HG03175 (cell line): Measurements from ENCODE around the gene VANGL1.

Experiments used
- ATAC-seq: cut with Tn5 transposase; IDR thresholded peaks from one replicate; pipeline ENCODE4 v1.9.1; 2021; ENCODE audit warnings: mild to moderate bottlenecking, moderate library complexity; ENCODE audit not compliant: unreplicated experiment

Gene VANGL1

DNA sequence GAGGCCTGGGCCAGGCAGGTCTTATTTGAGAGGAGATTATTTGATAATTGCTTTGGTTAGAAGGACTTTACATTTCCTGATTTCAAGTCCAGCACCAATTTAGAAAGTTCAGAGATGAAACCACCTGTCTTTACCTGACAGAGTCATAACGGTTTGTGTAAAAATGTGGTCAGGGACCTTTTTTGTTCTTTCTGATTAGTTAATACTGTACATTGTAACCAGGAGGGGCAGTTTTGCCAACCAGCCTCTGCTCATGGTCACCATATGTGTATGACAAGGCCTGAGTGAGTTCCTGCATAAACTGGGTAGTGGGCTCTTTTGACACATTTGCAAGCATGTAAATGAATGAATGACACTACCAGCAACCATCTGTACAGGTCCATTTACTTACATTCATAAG, 55.8 kb downstream of the VANGL1 start:
- no peak for ATAC-seq

DNA sequence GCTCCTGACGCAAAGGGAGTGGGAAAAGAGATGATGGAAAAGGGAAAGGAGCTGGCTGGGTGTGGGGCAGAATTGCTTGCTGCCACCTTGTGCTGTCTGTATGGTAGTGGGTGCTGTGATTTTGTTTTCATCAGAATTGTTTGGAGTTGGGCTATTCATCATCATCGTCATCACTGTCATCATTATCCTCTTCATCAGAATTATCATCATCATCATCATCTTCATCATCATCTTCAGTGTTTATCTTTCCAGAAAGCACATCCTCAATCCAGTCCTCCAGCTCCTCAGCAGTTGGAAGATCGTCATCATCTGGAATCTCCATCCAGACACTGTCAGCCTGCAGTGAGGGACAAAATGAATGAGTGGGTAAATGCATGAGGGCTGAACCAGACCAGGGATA, 59.3 kb downstream of the VANGL1 start:
- ATAC-seq = no peak

DNA sequence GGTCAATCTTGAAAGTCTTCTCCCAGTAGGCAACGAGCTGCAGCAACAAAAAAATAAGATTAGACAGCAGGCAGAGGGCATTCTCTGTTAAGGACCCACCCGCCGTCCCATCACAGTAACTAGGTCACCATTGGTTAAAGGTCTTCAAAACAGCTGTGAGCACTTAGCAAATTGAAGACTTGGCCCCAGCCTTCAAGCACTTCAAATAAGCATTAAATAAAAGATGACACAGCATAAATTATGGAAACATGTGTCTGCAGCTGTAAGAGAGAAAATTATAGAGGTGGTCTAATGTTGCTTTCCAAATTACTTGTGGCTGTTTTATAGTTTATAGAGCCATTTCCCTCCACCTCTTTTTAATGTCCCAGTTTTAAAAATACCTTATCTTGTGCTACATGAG, 61.2 kb downstream of the VANGL1 start:
- ATAC-seq = no peak

DNA sequence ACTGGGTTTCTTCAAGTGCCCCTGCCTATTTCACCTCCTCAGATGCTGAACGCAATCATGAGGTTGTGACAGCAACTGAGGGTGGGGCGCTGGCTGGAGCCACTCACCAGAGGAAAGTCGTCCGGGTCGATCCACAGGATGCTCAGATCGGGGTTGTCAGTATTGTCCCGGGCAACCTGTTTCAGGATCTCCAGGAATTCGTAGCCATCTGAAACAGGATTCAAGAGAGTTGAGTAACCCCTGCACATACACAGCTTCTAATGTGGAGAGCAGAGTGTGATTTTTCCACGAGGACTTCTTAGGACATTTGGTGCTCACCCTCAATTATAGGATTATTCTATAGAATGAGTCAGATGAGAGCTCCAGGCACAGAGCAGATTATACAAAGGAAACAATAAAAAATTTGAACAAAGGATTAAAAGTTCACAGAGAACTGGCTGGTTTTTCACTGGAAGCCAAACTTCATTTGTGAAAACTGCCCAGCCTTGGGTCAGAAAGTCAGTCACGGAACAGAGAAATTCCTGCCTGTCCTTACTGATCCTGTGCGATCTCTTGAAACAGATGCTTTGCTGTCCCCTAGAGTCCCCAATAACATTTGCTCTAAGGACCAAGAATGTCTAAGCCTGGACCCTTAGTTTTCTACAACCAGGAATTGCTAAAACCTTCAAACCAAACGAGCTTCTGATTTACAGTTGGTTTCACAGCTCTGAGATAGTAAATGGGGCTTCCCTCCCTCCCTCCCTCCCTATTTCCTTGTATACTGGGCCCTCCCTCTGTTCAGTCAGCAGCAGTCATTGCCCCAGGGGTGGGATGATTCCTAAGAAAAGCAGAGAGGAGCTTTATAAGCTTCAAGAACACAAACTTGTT, 63.5 kb downstream of the VANGL1 start:
- ATAC-seq = no peak

DNA sequence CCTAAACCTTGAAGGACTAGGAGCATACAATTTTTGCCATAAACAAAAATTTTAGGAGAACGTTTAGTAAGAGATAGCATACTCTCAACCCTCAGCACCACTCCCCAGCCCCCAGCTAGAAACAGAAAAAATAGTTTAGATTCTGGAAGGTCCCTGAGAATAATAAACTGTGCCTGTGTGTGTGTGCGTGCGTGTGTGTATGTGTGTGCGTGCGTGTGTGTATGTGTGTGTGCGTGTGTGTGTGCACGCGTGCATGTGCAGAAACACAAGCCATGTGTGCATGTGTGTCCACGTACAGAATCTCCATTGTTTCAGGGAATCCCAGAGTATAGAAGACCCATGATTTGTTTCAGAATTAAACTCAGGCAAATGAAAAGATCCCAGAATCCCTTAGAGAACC, 64.2 kb downstream of the VANGL1 start:
- ATAC-seq = no peak

DNA sequence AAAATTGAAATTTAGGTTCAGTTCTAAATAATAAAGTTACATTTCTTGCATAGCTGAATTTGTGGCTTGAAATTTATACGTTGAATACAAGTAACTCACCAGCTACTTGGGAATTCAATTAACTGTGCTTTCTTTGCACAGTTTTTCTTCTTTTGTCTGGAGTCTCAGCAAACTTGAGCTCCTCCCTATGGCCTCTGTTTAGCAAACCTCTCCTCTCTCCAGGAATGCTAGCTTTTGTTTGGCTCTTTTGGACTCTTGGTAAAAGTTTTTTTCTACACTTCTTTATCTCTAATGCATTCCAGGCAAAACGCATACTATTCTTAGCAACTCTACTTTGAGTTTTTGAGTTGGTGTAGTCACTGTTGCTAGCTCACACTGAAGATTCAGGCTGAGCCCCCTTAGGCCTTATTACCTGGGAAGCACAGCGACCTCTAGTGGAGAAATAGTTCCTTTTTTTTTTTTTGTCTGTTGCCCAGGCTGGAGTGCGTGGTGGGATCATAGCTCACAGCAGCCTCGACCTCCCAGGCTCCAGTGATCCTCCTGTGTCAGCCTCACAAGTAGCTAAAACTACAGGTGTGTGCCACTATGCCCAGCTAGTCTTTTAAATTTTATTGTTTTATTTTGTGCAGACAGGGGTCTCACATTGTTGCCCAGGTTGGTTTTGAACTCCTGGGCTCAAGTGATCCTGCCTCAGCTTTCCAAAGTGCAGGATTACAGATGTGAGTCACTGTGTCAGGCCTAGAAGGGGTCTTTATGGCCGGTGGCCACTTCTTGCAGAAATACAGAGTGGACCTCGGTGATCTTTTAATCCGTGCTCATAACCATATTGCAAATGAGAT, 65.0 kb downstream of the VANGL1 start:
- ATAC-seq = no peak

DNA sequence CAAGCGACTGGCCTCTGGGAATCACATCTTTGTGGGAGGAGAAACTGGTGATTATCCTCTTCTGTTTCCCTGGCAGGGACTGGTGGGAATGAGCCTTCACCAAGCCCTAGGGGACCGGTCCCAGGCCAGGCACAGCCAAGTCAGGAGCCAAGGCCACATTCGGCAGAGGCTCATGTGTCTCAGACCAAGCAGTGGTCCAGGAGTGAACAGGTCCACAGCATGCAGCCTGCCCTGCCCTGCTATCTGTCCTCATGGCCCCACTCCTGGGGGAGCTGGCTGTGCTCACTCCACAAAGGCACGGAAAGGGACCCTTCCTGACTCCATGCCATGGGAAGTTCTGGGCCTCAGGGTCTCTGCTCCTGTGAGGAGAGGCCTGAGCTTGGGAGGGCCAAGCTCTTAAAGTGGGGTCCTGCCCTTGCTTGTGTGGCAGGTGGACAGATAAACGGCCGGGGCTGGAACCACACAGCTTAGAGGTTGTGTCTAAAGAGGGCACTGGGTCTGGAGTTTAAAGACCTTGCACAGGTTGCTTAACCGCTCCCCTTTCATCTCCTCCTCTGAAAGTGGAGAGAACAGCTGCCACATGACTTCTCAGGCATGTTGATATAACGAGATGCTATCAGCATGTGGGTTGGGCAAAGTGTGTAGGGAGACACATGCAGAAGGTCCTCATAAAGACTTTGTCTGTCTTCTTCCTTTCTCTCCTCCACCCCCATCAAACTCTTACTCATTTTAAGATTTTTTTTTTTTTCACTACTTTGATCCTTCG, 69.3 kb downstream of the VANGL1 start:
- ATAC-seq = no peak

DNA sequence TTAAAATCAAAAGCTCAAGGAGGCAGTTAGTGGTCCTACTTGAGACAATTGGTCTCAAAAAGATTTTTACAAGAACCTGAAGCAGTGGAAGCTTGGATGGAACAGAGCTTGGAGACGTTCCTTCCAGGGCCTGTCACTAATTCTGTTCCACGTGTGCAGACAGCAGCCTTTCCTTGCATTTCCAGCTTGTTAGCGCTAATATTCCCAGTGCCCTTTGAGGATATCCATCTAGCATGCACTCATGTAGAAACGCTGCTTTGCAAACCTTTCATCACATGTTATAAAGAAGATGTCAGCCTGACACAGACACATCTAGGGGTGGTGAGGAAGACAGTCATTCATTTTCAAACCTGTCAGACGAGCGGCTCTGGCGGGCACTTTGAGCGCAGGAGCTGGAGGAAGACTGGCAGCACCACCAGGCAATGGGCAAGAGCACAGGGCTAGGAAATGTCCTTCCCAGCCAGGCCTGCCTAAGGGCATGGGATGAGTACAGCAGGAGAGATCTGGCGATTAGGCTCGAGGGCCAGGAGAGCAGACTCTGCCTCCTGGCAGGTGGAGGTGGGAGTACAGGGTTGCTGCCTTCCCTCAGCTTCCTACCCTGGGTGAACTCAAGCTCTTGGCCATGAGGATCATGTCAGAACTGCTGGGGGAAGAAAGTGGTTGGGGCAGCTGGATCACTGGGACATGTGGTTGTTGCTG, 71.3 kb downstream of the VANGL1 start:
- no peak for ATAC-seq

DNA sequence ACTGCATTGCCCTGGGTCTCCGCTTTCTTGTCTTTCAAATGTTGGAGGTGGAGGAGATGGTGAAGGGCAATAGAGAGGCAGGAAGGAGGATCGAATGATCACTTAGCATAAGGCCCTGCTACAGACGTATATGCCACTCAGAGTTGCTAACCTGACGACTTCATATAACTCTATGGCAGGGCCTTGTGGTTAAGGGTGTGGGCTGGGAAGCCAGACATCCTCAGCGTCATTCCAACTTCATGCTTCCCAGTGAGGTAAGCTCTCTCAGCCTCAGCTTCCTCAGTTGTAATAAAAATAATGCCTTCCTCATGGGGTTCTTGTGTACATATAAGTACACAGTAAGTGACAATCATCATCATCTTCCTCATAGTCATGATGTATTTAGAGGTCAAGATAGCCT, 72.1 kb downstream of the VANGL1 start:
- ATAC-seq = no peak

DNA sequence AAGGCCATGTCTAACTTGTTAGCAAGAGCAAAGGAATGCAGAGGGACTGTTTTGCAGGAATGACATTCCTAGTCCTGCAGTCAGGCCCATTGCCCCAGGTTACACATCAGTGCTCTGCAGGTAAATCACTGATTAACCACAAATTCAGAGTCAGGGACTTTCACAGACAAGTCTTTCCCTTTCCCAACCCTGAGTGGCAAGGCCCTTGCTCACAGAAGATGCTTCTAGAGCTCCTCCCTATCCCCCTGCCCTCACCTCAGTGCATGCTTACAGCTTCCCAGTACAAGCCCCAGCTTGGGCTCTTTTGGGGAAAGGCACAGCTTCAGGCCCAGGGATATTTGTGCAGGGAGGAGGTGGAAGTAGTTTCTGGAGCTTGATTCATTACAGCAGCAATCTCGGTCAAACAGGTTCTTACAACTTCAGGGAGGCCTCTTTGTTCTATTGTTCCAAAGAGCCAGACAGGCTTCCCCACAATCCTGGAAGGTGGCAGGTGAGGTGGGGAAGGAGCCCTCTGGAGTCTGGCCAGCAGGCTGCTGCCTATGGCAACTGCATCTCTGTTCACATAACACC, 72.9 kb downstream of the VANGL1 start:
- ATAC-seq = no peak

DNA sequence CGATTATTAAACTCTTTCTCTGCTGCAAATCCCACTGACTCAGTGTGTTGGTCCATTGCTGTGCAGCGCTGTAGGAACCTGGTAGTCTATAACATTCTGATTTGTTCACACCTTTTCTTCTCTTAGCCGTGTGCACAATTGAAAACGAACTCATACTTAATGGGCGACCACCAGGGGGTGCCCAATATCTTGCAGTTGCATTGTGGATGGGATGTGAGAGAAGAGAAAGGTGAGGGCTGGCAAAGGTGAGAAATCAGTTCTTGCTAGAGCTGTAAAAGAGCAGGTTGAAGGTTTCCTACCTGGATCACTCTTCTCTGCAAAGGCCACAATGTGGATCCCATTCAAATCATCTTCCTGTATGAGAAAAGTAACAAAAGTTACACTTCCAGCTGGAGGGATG, 75.8 kb downstream of the VANGL1 start:
- no peak for ATAC-seq

DNA sequence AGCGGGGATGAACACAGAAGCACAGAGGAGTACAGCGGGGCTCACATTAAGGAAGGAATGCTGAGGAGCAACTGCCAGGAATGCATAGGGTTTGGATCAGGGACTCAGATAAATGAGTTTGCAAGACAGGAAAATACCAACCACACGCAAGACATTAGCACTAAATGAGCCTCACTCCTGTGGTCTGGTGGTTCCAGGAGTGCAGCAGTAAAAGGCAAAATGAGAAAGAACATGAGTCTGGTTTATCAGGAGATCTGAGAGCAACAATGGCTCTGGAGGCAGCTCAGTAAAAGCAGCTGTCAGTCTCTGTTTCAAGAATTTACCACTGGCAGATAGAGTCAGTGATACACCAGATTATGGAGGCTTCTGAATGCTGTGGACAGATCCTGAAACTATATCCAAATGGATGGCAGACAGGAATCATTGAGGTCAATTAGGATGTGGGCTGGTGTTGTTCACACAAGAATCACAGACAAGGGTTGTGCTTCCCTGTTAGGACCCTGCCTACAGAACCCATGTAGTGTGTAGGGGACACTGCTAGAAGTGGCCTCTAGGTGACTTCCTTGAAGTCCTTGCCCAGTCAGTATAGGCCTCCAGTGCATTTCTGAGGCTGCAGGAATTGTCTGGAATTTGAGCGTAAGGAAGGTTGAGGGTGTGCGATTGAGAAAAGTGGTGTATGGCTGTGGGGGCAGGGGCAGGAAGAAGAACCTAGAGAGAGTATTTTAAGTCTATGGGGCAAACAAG, 76.4 kb downstream of the VANGL1 start:
- ATAC-seq = no peak

DNA sequence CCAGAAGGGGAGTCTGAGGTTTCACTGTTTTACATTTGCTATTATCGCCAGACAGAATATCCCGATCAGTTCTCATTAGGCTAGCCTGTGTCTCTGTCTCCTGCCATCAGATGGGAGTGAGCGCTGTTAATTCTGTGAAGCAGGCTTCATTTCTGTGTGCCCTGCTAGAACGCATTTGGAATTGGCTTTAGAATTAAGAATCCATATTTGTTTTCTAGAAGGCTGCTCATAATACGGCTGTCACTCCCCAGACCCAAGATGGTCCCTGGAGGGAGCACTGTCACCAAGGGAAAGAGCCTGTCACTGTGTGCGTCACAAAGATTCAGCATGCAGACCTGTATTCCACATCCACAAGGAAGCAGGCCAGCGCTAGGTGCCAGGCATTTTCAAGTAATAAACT, 77.5 kb downstream of the VANGL1 start:
- ATAC-seq = no peak

DNA sequence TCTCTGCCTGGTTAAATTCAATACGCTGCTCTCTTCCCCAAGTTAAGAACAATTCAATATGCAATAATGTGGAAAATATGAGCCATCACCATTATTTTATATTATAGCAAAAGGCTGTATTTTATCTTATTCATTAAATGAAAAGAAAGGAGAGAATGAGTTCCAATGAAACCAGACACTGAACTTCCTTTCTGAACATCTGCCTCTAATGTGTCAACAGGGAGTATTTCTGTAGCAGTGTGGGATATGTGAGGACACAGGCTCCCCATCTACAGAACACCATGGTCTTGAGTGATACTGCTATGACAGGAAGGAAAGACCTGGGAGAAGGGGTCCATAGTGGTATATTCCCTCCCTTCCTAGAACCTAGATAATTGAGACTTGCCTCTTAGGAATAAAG, 80.5 kb downstream of the VANGL1 start:
- ATAC-seq = no peak

DNA sequence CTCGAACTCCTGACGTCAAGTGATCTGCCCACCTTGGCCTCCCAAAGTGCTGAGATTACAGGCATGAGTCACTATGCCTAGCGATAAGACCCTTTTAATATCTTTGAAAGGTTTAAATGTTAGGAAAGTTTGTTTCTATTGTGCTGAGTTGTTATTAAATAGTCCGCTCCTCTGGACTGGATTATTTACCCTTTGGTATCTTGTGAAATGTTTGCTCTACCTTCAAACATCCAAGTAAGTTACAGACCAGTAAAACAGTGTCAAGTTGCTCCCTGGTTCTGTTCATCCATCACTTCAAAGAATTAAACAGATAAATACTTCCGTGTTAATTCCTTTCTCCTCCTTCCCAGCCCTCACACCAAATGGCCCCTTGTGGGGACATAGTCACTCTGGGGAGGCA, 82.0 kb downstream of the VANGL1 start:
- ATAC-seq = no peak

DNA sequence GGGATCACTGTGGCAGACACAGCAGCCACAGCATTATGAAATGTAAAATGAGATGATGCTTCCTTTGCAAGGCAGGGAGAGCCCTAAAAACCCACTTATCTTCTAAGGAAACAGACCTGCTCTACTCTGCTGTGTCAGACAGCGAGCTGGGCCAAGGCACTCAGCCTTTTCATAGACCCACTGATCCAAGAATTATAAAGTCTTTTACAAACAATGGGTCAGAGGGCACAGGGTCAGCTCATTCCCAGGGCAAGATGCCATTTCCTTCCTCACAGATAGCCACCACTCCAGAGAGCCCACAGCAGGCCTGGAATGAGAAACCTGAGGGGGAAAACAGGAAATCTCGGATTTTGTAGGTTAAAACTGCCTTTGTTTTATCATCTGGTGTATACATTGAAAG, 83.8 kb downstream of the VANGL1 start:
- ATAC-seq = no peak

DNA sequence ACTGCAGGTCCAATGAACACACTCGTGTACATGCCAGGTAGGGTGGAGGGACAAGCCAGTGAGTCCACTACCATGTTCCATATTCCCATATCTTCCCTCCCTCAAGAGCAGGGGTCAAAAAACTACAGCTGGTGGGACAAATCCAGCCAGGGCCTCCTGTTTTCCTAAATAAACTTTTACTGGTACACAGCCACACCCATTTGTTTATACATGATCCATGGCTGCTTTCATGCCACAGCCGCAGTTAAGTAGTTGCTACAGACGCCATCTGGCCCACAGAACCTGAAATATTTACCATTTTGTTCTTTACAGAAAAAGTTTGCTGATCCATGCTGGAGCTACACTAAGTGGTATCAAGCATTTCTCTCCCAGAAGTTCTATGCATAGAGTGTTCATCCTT, 84.4 kb downstream of the VANGL1 start:
- ATAC-seq = no peak

DNA sequence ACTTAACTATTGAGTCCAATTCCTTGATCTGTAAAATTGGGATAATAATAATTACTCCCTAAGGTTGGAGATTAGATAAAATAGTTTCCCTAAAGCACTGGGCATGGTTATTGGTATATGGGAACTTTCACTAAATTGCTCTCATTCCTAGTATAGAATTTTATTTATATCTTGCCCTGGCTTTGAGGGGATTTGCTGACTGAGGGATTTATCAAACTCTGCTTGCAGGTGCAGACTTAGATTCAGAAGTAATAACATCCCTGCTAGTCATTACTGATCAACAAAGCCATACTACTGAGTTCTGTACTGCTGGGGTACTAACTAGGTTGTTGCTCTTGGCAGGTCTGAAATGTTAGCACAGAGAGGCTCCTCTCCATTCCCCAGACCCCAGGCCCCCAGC, 84.8 kb downstream of the VANGL1 start:
- ATAC-seq = no peak

DNA sequence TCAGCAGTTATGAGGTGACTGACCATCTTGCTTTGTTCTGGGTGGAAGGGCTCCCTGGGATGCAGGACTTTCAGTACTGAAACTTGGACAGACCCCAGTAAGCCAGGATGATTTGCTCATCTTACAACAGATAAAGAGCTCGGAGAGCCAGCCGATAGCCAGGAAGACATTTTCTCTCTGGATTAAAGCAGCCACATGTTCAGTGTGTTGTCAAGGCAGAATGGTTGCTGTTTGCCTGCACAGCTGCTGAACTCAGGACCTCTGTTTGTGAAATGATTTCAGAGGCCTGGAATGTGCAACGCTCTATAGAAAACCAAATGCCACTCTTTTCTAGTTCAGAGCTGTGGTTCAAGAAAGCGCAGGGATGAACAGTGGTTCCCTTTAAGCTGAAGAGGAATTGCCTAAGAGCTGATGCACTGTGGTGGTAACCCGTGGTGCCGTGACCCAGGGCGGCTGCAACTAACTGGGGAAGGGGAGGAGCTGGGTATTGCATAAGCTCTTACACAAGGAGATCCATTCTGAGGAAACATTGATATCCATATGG, 86.0 kb downstream of the VANGL1 start:
- ATAC-seq = no peak

DNA sequence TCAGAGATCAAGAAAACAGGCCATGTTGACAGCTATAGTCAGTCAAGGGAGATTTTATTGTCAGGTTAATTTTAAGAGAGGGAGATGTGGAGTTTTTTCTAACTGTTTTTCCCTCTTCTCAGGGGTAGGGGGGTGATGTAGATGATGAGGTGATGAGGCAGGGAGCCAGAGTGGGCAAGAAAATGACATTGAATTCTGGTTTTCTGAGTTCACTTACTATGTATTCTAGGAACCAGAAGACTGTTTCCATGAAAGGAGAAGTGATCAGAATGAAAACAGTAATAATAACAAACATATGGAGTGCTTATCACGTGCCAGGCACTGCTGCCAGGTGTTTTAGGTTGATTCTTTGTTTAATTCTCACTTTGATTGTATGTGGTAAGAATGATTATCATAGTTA, 86.6 kb downstream of the VANGL1 start:
- no peak for ATAC-seq
